ENCODE data around the gene PLD1.

The PLD1 gene

DNA sequence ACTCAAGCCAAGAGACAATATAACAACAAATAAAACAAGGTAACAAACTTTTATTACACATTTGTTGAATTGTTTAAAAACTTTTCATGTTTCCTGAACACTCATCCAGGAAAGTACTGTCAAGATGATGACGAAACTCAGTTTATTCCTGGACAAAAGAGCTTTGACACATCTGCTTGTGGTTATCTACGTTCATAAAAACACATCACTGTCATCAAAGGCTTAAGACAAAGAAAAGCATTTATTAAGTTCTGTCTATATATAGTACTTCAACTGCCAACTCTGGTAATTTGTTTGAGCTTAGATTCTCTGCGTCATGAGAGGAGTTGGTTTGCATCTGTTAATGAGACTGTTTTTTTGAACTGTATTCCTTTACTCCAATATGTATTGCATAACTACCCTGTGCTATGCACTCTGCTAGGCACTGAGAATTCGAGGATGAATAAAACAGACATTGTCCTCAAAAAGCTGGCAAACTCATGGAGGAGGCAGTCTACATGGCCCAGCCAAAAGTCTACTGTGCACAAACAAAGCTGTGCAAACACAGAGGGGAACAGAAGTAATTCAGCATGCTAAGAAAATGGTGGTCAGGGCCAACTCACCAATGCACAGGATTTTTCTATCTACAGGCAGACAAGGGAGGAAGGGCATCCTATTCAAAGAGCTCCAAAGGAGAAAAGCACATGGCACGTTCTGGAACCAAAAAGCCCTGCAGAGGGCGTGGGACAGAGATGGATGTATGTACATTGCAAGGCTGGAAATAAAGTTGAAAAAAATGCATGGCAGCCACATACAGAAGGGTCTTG is 21.5 kb downstream of the PLD1 start:
- H3K4me3 ChIP-seq (ENCODE audit: insufficient read depth, low read depth, low read length, poor library complexity, severe bottlenecking) = no peak overlapping the region
- no peaks in the 10 kb centered on the region for H3K36me3 ChIP-seq (ENCODE audit: control insufficient read depth, insufficient read depth, low read length)
- no peak overlapping the region for H3K27ac ChIP-seq (ENCODE audit: insufficient read depth, low read length, poor library complexity, severe bottlenecking)
- no peak for DNase-seq
- no peaks in the 10 kb centered on the region for H3K9me3 ChIP-seq (ENCODE audit: control insufficient read depth, low read length)
- H3K27me3 ChIP-seq (replicated peaks; ENCODE audit: control insufficient read depth, insufficient read depth, low read length, poor library complexity, severe bottlenecking) = no peaks in the 10 kb centered on the region
- no peaks in the 10 kb centered on the region for H3K4me1 ChIP-seq (ENCODE audit: control insufficient read depth, insufficient read depth, low read length, poor library complexity, severe bottlenecking)

DNA sequence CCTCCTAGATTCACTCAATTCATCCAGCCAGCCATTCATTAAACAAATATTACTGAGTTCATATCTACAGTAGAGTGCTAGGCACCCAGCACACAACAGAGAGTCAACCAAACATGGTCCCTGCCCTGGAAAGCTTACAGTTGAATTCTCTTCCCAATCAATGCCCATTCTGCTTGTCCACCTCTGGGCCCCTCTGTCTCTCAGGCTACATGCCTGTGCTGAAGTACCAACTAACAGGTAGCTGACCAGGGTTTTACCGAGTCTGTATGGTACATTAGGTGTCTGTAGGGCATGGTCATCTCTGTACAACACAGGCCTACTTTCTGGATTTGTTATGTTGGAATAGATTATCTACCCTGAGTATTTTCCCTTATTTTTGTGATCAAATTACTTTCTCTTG is 23.3 kb downstream of the PLD1 start:
- H3K27me3 ChIP-seq (replicated peaks; ENCODE audit: control insufficient read depth, insufficient read depth, low read length, poor library complexity, severe bottlenecking) = no peaks in the 10 kb centered on the region
- no peak overlapping the region for H3K4me3 ChIP-seq (ENCODE audit: insufficient read depth, low read depth, low read length, poor library complexity, severe bottlenecking)
- no peak for DNase-seq
- no peak overlapping the region for H3K27ac ChIP-seq (ENCODE audit: insufficient read depth, low read length, poor library complexity, severe bottlenecking)
- no peaks in the 10 kb centered on the region for H3K4me1 ChIP-seq (ENCODE audit: control insufficient read depth, insufficient read depth, low read length, poor library complexity, severe bottlenecking)
- H3K9me3 ChIP-seq (ENCODE audit: control insufficient read depth, low read length) = no peaks in the 10 kb centered on the region
- no peaks in the 10 kb centered on the region for H3K36me3 ChIP-seq (ENCODE audit: control insufficient read depth, insufficient read depth, low read length)

DNA sequence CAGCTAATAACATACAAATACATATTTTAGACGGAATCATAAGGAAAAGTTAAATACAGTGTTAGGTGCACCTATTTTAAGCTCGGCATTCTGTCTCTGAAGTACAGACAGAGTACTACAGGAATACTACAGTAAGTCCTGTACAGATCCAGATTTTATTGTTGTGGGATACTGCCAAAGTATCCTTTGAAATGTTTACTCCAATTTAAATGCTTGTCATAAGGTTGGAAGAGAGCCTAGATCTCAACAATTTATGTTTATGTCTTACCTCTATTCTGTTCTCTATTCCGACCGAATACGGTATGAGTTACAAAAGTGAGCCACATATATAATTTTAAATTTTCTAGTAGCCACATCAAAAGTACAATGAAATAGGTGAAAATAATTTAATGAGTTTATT is 25.3 kb downstream of the PLD1 start:
- no peaks in the 10 kb centered on the region for H3K27me3 ChIP-seq (replicated peaks; ENCODE audit: control insufficient read depth, insufficient read depth, low read length, poor library complexity, severe bottlenecking)
- no peak overlapping the region for H3K27ac ChIP-seq (ENCODE audit: insufficient read depth, low read length, poor library complexity, severe bottlenecking)
- no peak for DNase-seq
- no peaks in the 10 kb centered on the region for H3K4me1 ChIP-seq (ENCODE audit: control insufficient read depth, insufficient read depth, low read length, poor library complexity, severe bottlenecking)
- H3K4me3 ChIP-seq (ENCODE audit: insufficient read depth, low read depth, low read length, poor library complexity, severe bottlenecking) = no peak overlapping the region
- no peaks in the 10 kb centered on the region for H3K9me3 ChIP-seq (ENCODE audit: control insufficient read depth, low read length)
- no peaks in the 10 kb centered on the region for H3K36me3 ChIP-seq (ENCODE audit: control insufficient read depth, insufficient read depth, low read length)

DNA sequence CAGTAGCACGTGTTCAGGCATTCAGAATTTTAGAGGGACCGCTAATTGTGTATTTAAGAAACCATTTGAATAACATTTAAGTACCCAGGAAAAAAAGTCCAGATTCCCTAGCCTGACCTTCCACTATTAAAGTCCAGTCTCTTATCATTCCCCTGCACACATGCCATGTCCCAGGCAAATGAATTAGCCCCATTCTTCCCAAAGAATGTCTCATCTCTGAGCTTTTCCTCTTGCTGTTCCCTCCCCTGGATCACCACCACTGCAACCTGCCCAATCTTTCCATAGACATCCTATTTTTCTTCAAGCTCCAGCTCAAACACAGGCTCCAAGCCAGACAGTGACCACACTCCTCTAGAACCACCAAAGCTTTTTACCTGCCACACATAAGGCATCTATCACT is 25.9 kb downstream of the PLD1 start:
- H3K4me1 ChIP-seq (ENCODE audit: control insufficient read depth, insufficient read depth, low read length, poor library complexity, severe bottlenecking) = no peaks in the 10 kb centered on the region
- H3K9me3 ChIP-seq (ENCODE audit: control insufficient read depth, low read length) = no peaks in the 10 kb centered on the region
- H3K27me3 ChIP-seq (replicated peaks; ENCODE audit: control insufficient read depth, insufficient read depth, low read length, poor library complexity, severe bottlenecking) = no peaks in the 10 kb centered on the region
- DNase-seq = no peak
- no peak overlapping the region for H3K27ac ChIP-seq (ENCODE audit: insufficient read depth, low read length, poor library complexity, severe bottlenecking)
- H3K4me3 ChIP-seq (ENCODE audit: insufficient read depth, low read depth, low read length, poor library complexity, severe bottlenecking) = no peak overlapping the region
- no peaks in the 10 kb centered on the region for H3K36me3 ChIP-seq (ENCODE audit: control insufficient read depth, insufficient read depth, low read length)

DNA sequence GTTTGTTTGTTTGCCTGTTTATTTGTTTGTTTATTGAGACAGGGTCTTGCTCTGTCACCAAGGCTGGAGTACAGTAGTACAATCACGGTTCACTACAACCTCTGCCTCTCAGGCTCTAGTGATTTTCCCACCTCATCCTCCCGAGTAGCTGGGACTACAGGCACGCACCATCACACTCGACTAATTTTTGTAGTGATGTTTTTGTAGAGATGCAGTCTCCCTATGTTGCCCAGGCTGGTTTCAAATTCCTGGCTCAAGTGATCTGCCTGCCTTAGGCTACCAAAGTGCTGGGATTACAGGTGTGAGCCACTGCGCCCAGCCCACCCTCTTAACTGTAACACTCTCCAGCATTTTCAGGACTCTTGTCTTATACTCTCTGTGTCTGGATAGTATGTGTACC is 26.7 kb downstream of the PLD1 start:
- H3K27ac ChIP-seq (ENCODE audit: insufficient read depth, low read length, poor library complexity, severe bottlenecking) = no peak overlapping the region
- H3K4me3 ChIP-seq (ENCODE audit: insufficient read depth, low read depth, low read length, poor library complexity, severe bottlenecking) = no peak overlapping the region
- H3K27me3 ChIP-seq (replicated peaks; ENCODE audit: control insufficient read depth, insufficient read depth, low read length, poor library complexity, severe bottlenecking) = no peaks in the 10 kb centered on the region
- no peaks in the 10 kb centered on the region for H3K9me3 ChIP-seq (ENCODE audit: control insufficient read depth, low read length)
- no peaks in the 10 kb centered on the region for H3K4me1 ChIP-seq (ENCODE audit: control insufficient read depth, insufficient read depth, low read length, poor library complexity, severe bottlenecking)
- no peaks in the 10 kb centered on the region for H3K36me3 ChIP-seq (ENCODE audit: control insufficient read depth, insufficient read depth, low read length)
- DNase-seq = no peak

DNA sequence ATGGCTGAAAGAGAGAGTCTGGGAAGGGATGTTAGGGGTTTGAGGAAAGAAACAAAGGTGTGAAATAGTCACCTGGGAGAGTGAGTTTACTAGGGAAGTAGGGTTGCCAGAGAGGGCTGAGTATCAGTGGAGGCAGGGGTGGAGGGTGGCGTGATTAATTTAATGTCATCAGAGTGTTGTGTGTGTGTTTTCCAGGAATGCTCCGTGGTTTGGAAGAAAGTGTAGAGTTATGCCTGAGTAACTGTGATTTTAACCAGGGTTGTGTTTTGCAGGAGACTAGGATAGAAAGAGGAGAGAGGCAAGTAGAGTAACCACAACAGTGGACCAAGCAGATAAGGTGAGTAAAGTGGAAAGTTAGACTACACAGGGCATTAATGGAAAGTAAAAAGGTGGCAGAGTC is 27.2 kb downstream of the PLD1 start:
- no peaks in the 10 kb centered on the region for H3K27me3 ChIP-seq (replicated peaks; ENCODE audit: control insufficient read depth, insufficient read depth, low read length, poor library complexity, severe bottlenecking)
- H3K9me3 ChIP-seq (ENCODE audit: control insufficient read depth, low read length) = no peaks in the 10 kb centered on the region
- H3K4me1 ChIP-seq (ENCODE audit: control insufficient read depth, insufficient read depth, low read length, poor library complexity, severe bottlenecking) = no peaks in the 10 kb centered on the region
- no peak overlapping the region for H3K27ac ChIP-seq (ENCODE audit: insufficient read depth, low read length, poor library complexity, severe bottlenecking)
- no peaks in the 10 kb centered on the region for H3K36me3 ChIP-seq (ENCODE audit: control insufficient read depth, insufficient read depth, low read length)
- no peak for DNase-seq
- no peak overlapping the region for H3K4me3 ChIP-seq (ENCODE audit: insufficient read depth, low read depth, low read length, poor library complexity, severe bottlenecking)

DNA sequence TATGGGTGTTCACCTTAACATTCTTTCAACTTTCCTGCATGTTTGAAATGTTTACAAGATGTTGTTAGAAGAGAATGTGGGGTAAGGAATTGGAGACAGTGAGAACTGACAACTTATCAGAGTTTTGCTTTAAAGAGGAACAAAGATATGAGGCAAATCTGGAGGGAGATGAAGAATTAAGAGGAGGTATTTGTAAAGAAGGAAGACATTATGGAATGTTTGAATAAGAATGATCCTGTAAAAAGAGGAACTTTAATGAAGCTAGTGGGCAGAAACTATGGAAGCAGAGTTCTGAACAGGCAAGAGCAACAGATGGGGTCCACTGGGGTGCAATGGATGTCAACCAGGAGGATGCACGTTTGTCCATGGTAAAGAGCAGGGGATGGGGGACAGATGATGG is 27.7 kb downstream of the PLD1 start:
- no peaks in the 10 kb centered on the region for H3K27me3 ChIP-seq (replicated peaks; ENCODE audit: control insufficient read depth, insufficient read depth, low read length, poor library complexity, severe bottlenecking)
- no peaks in the 10 kb centered on the region for H3K9me3 ChIP-seq (ENCODE audit: control insufficient read depth, low read length)
- DNase-seq = no peak
- H3K4me3 ChIP-seq (ENCODE audit: insufficient read depth, low read depth, low read length, poor library complexity, severe bottlenecking) = no peak overlapping the region
- H3K4me1 ChIP-seq (ENCODE audit: control insufficient read depth, insufficient read depth, low read length, poor library complexity, severe bottlenecking) = no peaks in the 10 kb centered on the region
- no peak overlapping the region for H3K27ac ChIP-seq (ENCODE audit: insufficient read depth, low read length, poor library complexity, severe bottlenecking)
- H3K36me3 ChIP-seq (ENCODE audit: control insufficient read depth, insufficient read depth, low read length) = no peaks in the 10 kb centered on the region

DNA sequence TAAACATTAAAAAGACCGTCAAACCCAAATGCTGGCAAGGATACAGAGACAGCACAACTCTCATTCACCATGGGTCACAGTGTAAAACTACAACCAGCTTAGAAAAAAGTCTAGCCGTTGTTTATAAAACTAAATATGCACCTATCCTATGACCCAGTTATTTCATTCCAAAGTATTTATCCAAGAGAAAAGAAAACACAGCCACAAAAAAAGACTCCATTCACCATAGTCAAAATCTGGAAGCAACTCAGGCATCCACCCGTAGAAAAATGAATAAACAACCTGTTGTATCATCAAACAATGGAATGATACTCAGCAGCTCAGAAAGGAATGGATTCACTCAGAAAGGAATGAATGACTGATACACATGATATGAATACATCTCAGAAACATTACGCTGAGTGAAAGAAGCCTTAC is 28.6 kb downstream of the PLD1 start:
- no peak for DNase-seq
- H3K36me3 ChIP-seq (ENCODE audit: control insufficient read depth, insufficient read depth, low read length) = no peaks in the 10 kb centered on the region
- H3K4me3 ChIP-seq (ENCODE audit: insufficient read depth, low read depth, low read length, poor library complexity, severe bottlenecking) = no peak overlapping the region
- no peak overlapping the region for H3K27ac ChIP-seq (ENCODE audit: insufficient read depth, low read length, poor library complexity, severe bottlenecking)
- H3K27me3 ChIP-seq (replicated peaks; ENCODE audit: control insufficient read depth, insufficient read depth, low read length, poor library complexity, severe bottlenecking) = no peaks in the 10 kb centered on the region
- no peaks in the 10 kb centered on the region for H3K4me1 ChIP-seq (ENCODE audit: control insufficient read depth, insufficient read depth, low read length, poor library complexity, severe bottlenecking)
- H3K9me3 ChIP-seq (ENCODE audit: control insufficient read depth, low read length) = no peaks in the 10 kb centered on the region

DNA sequence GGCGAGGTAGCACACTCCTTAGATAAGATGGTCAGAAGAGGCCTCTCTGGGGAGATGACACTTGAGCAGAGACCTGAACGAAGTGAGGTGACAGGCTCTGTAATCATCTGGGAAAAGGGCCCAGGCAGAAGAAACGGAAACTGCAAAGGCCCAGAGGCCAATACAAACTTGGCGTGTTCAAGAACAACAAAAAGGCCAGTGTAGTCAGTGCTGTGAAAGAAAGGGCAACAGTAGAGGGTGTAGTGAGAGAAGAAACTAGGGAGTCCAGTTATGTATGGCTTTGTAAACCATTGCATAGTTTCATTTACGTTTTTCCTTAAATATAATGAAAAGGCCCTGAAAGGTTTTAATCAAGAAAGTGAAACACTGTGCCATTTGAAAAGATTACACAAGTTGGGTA is 31.8 kb downstream of the PLD1 start:
- H3K27me3 ChIP-seq (replicated peaks; ENCODE audit: control insufficient read depth, insufficient read depth, low read length, poor library complexity, severe bottlenecking) = no peaks in the 10 kb centered on the region
- H3K9me3 ChIP-seq (ENCODE audit: control insufficient read depth, low read length) = no peaks in the 10 kb centered on the region
- no peak overlapping the region for H3K27ac ChIP-seq (ENCODE audit: insufficient read depth, low read length, poor library complexity, severe bottlenecking)
- no peaks in the 10 kb centered on the region for H3K36me3 ChIP-seq (ENCODE audit: control insufficient read depth, insufficient read depth, low read length)
- DNase-seq = no peak
- H3K4me1 ChIP-seq (ENCODE audit: control insufficient read depth, insufficient read depth, low read length, poor library complexity, severe bottlenecking) = no peaks in the 10 kb centered on the region
- H3K4me3 ChIP-seq (ENCODE audit: insufficient read depth, low read depth, low read length, poor library complexity, severe bottlenecking) = no peak overlapping the region

DNA sequence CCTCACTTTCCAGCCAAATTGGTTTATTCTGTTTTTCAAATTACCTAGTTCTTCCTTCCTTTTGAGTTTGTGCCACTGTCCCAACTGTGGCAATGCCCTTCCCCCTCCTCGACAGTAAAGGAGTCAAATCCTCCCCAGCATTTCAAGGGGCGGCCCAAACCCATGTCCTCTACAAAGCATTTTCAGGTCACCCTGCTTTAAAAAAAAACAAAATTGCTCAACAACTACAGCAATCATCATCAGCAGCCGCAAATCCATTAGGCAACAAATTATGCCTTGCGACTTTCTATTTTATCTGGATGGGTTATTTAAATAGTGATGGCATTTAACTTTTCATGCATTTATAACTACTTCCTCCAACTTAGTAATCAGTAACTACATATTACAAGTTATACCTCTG is 32.7 kb downstream of the PLD1 start:
- no peaks in the 10 kb centered on the region for H3K4me1 ChIP-seq (ENCODE audit: control insufficient read depth, insufficient read depth, low read length, poor library complexity, severe bottlenecking)
- H3K27me3 ChIP-seq (replicated peaks; ENCODE audit: control insufficient read depth, insufficient read depth, low read length, poor library complexity, severe bottlenecking) = no peaks in the 10 kb centered on the region
- H3K4me3 ChIP-seq (ENCODE audit: insufficient read depth, low read depth, low read length, poor library complexity, severe bottlenecking) = no peak overlapping the region
- H3K9me3 ChIP-seq (ENCODE audit: control insufficient read depth, low read length) = no peaks in the 10 kb centered on the region
- no peak for DNase-seq
- no peaks in the 10 kb centered on the region for H3K36me3 ChIP-seq (ENCODE audit: control insufficient read depth, insufficient read depth, low read length)
- H3K27ac ChIP-seq (ENCODE audit: insufficient read depth, low read length, poor library complexity, severe bottlenecking) = no peak overlapping the region

All from effector memory CD4-positive, alpha-beta T cell (primary cell).